ENCODE results near the gene JAM2. TPM values are rescaled to one million over a fixed set of nuclear protein-coding genes. Genes with fewer than 3 reads are reported as not detected.

Gene JAM2
- total and polyA plus RNA-seq, 10 of the 15 experiments (the other 5 are each of a cell fraction or from before 2014, with no cell fraction given), result 2.1 to 30.4 (median 8.6) TPM

- TF ChIP-seq EZH2 (IDR thresholded peaks at IDR 0.05; ENCODE audit: borderline replicate concordance, control insufficient read depth, low read depth, low read length), result no peak
- TF ChIP-seq TBL1XR1 (IDR thresholded peaks at IDR 0.05; ENCODE audit: low read depth, low read length), result peak; percentile 60; the same call in 1 of the 2 replicates
- TF ChIP-seq CBX3 (IDR thresholded peaks at IDR 0.05; ENCODE audit: borderline replicate concordance, low read depth), result no peak
- no peak for TF ChIP-seq ATF3 (IDR thresholded peaks at IDR 0.05; ENCODE audit: borderline replicate concordance, extremely low read depth, low read depth, low read length)
- TF ChIP-seq SUPT20H (IDR thresholded peaks at IDR 0.05; ENCODE audit: borderline replicate concordance, control insufficient read depth, low read depth, low read length), result no peak
- no peak for TF ChIP-seq ETV6 (conservative IDR thresholded peaks at IDR 0.05 in 1 of 2, IDR thresholded peaks at IDR 0.05 in 1 of 2; ENCODE audit: borderline replicate concordance in 1 of 2, low read depth in 1 of 2)
- TF ChIP-seq SUZ12 (IDR thresholded peaks at IDR 0.05; ENCODE audit: unreplicated experiment), result no peak
- TF ChIP-seq REST (IDR thresholded peaks at IDR 0.05; ENCODE audit: low read depth, low read length), result peak; percentile 55
- 0 out of 2 replicates have a peak, but pooled peaks have one; percentile 38 for TF ChIP-seq CHD4 (IDR thresholded peaks at IDR 0.05)
- peak; percentile 92; the same call in 1 of the 2 replicates for TF ChIP-seq POLR2AphosphoS2 (IDR thresholded peaks at IDR 0.05; ENCODE audit: low read depth, low read length)
- TF ChIP-seq IKZF1 (conservative IDR thresholded peaks at IDR 0.05), result peak; percentile 82
- TF ChIP-seq ESRRA (IDR thresholded peaks at IDR 0.05; ENCODE audit: low read length), result no peak
- TF ChIP-seq CUX1 (IDR thresholded peaks at IDR 0.05; ENCODE audit: insufficient replicate concordance, low read depth, low read length), result no peak
- no peak; the same call in 1 of the 2 replicates for TF ChIP-seq FOXK2 (IDR thresholded peaks at IDR 0.05)
These were observed 31.7 kb upstream of the JAM2 start, which contains the start of gene MRPL39 (continued) for GRCh38 chr21:25607151-25608043.
